ENCODE results near the gene ACMSD.
"Not testable (repeated sequence)": the region's sequence is repeated elsewhere in the genome, so short reads cannot be mapped to it uniquely, and the experiment has no call there.

ACMSD gene

GRCh38 chr2:134823832-134824231 lies 14.6 kb upstream of the ACMSD start:
- Mint-ChIP-seq H3K36me3 (ENCODE audit: insufficient read depth) (no peaks in the 10 kb centered on the region), H3K27me3 (peaks cover 47% of the 10 kb centered on the region), H3K4me1 (no peaks in the 10 kb centered on the region), H3K4me3 (no peak overlapping the region), H3K9me3 (no peaks in the 10 kb centered on the region), H3K27ac (ENCODE audit: low read depth) (no peak overlapping the region)
- no peak for ATAC-seq (replicated peaks; ENCODE audit: extremely low read depth, poor library complexity, severe bottlenecking)
- no peak for DNase-seq (ENCODE audit: low spot score in 2 of 2)

- not testable (repeated sequence) for DNase-seq (ENCODE audit: low spot score in 2 of 2)
- H3K27me3 Mint-ChIP-seq: peaks cover 47% of the 10 kb centered on the region
Observed at GRCh38 chr2:134825716-134826115, 12.7 kb upstream of the ACMSD start.

GRCh38 chr2:134835471-134835870 lies 2.9 kb upstream of the ACMSD start:
- ATAC-seq (replicated peaks; ENCODE audit: extremely low read depth, poor library complexity, severe bottlenecking) (no peak), DNase-seq (ENCODE audit: low spot score in 2 of 2) (no peak)
- peaks cover 59% of the 10 kb centered on the region for H3K27me3 Mint-ChIP-seq
- no peak overlapping the region for H3K27ac Mint-ChIP-seq (ENCODE audit: low read depth)
- H3K36me3 Mint-ChIP-seq (ENCODE audit: insufficient read depth): no peaks in the 10 kb centered on the region
- H3K4me3 Mint-ChIP-seq: no peak overlapping the region
- peaks cover 7% of the 10 kb centered on the region for H3K9me3 Mint-ChIP-seq
- no peaks in the 10 kb centered on the region for H3K4me1 Mint-ChIP-seq

More at GRCh38 chr2:134825716-134826115, 12.7 kb upstream of the ACMSD start:
- not testable (repeated sequence) for H3K27ac Mint-ChIP-seq (ENCODE audit: low read depth); H3K4me3 Mint-ChIP-seq; H3K4me1 Mint-ChIP-seq; H3K9me3 Mint-ChIP-seq; H3K36me3 Mint-ChIP-seq (ENCODE audit: insufficient read depth); ATAC-seq (replicated peaks; ENCODE audit: extremely low read depth, poor library complexity, severe bottlenecking)

- peaks cover 7% of the 10 kb centered on the region for H3K9me3 Mint-ChIP-seq
- no peak overlapping the region for H3K4me3 Mint-ChIP-seq
- peaks cover 67% of the 10 kb centered on the region for H3K27me3 Mint-ChIP-seq
- no peak for ATAC-seq (replicated peaks; ENCODE audit: extremely low read depth, poor library complexity, severe bottlenecking)
- H3K27ac Mint-ChIP-seq (ENCODE audit: low read depth): no peak overlapping the region
- H3K36me3 Mint-ChIP-seq (ENCODE audit: insufficient read depth): no peaks in the 10 kb centered on the region
- DNase-seq (ENCODE audit: low spot score in 2 of 2): no peak
- H3K4me1 Mint-ChIP-seq: no peaks in the 10 kb centered on the region
Observed at GRCh38 chr2:134836986-134837385, 1.4 kb upstream of the ACMSD start.

GRCh38 chr2:134839649-134840048 lies 1.2 kb downstream of the ACMSD start:
- no peaks in the 10 kb centered on the region for H3K36me3 Mint-ChIP-seq (ENCODE audit: insufficient read depth)
- no peak overlapping the region for H3K4me3 Mint-ChIP-seq
- no peak overlapping the region for H3K27ac Mint-ChIP-seq (ENCODE audit: low read depth)
- DNase-seq (ENCODE audit: low spot score in 2 of 2) (no peak), ATAC-seq (replicated peaks; ENCODE audit: extremely low read depth, poor library complexity, severe bottlenecking) (no peak)
- H3K4me1 Mint-ChIP-seq: no peaks in the 10 kb centered on the region
- H3K9me3 Mint-ChIP-seq: peaks cover 7% of the 10 kb centered on the region
- H3K27me3 Mint-ChIP-seq: peaks cover 55% of the 10 kb centered on the region

GRCh38 chr2:134842930-134843490 lies 4.6 kb downstream of the ACMSD start:
- ATAC-seq (replicated peaks; ENCODE audit: extremely low read depth, poor library complexity, severe bottlenecking): no peak
- Mint-ChIP-seq H3K4me3 (no peak overlapping the region), H3K36me3 (ENCODE audit: insufficient read depth) (peaks cover 2% of the 10 kb centered on the region), H3K9me3 (no peaks in the 10 kb centered on the region), H3K4me1 (no peaks in the 10 kb centered on the region), H3K27ac (ENCODE audit: low read depth) (no peak overlapping the region), H3K27me3 (peaks cover 30% of the 10 kb centered on the region)
- no peak for DNase-seq (ENCODE audit: low spot score in 2 of 2)

- no peak overlapping the region for H3K4me3 Mint-ChIP-seq
- H3K27ac Mint-ChIP-seq (ENCODE audit: low read depth): no peak overlapping the region
- ATAC-seq (replicated peaks; ENCODE audit: extremely low read depth, poor library complexity, severe bottlenecking) (no peak), DNase-seq (ENCODE audit: low spot score in 2 of 2) (no peak)
- peaks cover 2% of the 10 kb centered on the region for H3K36me3 Mint-ChIP-seq (ENCODE audit: insufficient read depth)
- peaks cover 30% of the 10 kb centered on the region for H3K27me3 Mint-ChIP-seq
- no peaks in the 10 kb centered on the region for H3K9me3 Mint-ChIP-seq
- H3K4me1 Mint-ChIP-seq: no peaks in the 10 kb centered on the region
Observed at GRCh38 chr2:134843968-134844367, 5.6 kb downstream of the ACMSD start.

- H3K9me3 Mint-ChIP-seq: no peaks in the 10 kb centered on the region
- H3K4me1 Mint-ChIP-seq: no peaks in the 10 kb centered on the region
- no peak for ATAC-seq (replicated peaks; ENCODE audit: extremely low read depth, poor library complexity, severe bottlenecking)
- H3K4me3 Mint-ChIP-seq: no peak overlapping the region
- peaks cover 27% of the 10 kb centered on the region for H3K27me3 Mint-ChIP-seq
- peaks cover 2% of the 10 kb centered on the region for H3K36me3 Mint-ChIP-seq (ENCODE audit: insufficient read depth)
- DNase-seq (ENCODE audit: low spot score in 2 of 2): no peak
- no peak overlapping the region for H3K27ac Mint-ChIP-seq (ENCODE audit: low read depth)
Observed at GRCh38 chr2:134845028-134845427, 6.6 kb downstream of the ACMSD start.

GRCh38 chr2:134845719-134846118 lies 7.3 kb downstream of the ACMSD start:
- H3K4me3 Mint-ChIP-seq: no peak overlapping the region
- no peak overlapping the region for H3K27ac Mint-ChIP-seq (ENCODE audit: low read depth)
- H3K4me1 Mint-ChIP-seq: no peaks in the 10 kb centered on the region
- DNase-seq (ENCODE audit: low spot score in 2 of 2): no peak
- peaks cover 20% of the 10 kb centered on the region for H3K27me3 Mint-ChIP-seq
- ATAC-seq (replicated peaks; ENCODE audit: extremely low read depth, poor library complexity, severe bottlenecking): no peak
- peaks cover 2% of the 10 kb centered on the region for H3K36me3 Mint-ChIP-seq (ENCODE audit: insufficient read depth)
- no peaks in the 10 kb centered on the region for H3K9me3 Mint-ChIP-seq

GRCh38 chr2:134846213-134846612 lies 7.8 kb downstream of the ACMSD start:
- no peak overlapping the region for H3K4me3 Mint-ChIP-seq
- H3K9me3 Mint-ChIP-seq: no peaks in the 10 kb centered on the region

GRCh38 chr2:134847582-134847981 lies 9.2 kb downstream of the ACMSD start:
- not testable (repeated sequence) for H3K9me3 Mint-ChIP-seq; H3K4me3 Mint-ChIP-seq; ATAC-seq (replicated peaks; ENCODE audit: extremely low read depth, poor library complexity, severe bottlenecking); H3K27ac Mint-ChIP-seq (ENCODE audit: low read depth); H3K4me1 Mint-ChIP-seq; DNase-seq (ENCODE audit: low spot score in 2 of 2); H3K36me3 Mint-ChIP-seq (ENCODE audit: insufficient read depth)
- peaks cover 22% of the 10 kb centered on the region for H3K27me3 Mint-ChIP-seq

More at GRCh38 chr2:134846213-134846612, 7.8 kb downstream of the ACMSD start:
- Mint-ChIP-seq H3K27ac (ENCODE audit: low read depth) (no peak overlapping the region), H3K27me3 (peaks cover 15% of the 10 kb centered on the region), H3K4me1 (no peaks in the 10 kb centered on the region), H3K36me3 (ENCODE audit: insufficient read depth) (peaks cover 2% of the 10 kb centered on the region)
- DNase-seq (ENCODE audit: low spot score in 2 of 2) (no peak), ATAC-seq (replicated peaks; ENCODE audit: extremely low read depth, poor library complexity, severe bottlenecking) (no peak)

- H3K4me1 Mint-ChIP-seq: no peaks in the 10 kb centered on the region
- ATAC-seq (replicated peaks; ENCODE audit: extremely low read depth, poor library complexity, severe bottlenecking) (no peak), DNase-seq (ENCODE audit: low spot score in 2 of 2) (no peak)
- H3K9me3 Mint-ChIP-seq: no peaks in the 10 kb centered on the region
- H3K27ac Mint-ChIP-seq (ENCODE audit: low read depth): no peak overlapping the region
- H3K4me3 Mint-ChIP-seq: no peak overlapping the region
- no peaks in the 10 kb centered on the region for H3K36me3 Mint-ChIP-seq (ENCODE audit: insufficient read depth)
- H3K27me3 Mint-ChIP-seq: peaks cover 12% of the 10 kb centered on the region
Observed at GRCh38 chr2:134852518-134852917, 14.1 kb downstream of the ACMSD start.

GRCh38 chr2:134855709-134856108 lies 17.3 kb downstream of the ACMSD start:
- no peaks in the 10 kb centered on the region for H3K9me3 Mint-ChIP-seq
- DNase-seq (ENCODE audit: low spot score in 2 of 2) (no peak), ATAC-seq (replicated peaks; ENCODE audit: extremely low read depth, poor library complexity, severe bottlenecking) (no peak)
- no peak overlapping the region for H3K4me3 Mint-ChIP-seq
- no peaks in the 10 kb centered on the region for H3K36me3 Mint-ChIP-seq (ENCODE audit: insufficient read depth)
- no peaks in the 10 kb centered on the region for H3K4me1 Mint-ChIP-seq
- no peak overlapping the region for H3K27ac Mint-ChIP-seq (ENCODE audit: low read depth)
- H3K27me3 Mint-ChIP-seq: peaks cover 12% of the 10 kb centered on the region
